Ramos (cell line): ENCODE data around the gene RAB11FIP4.

Experiments used
- in situ Hi-C: fragments of 300-500 bp; cut with MboI; formaldehyde crosslinking; loops from one replicate; pipeline ENCODE4 v1.14.3; 2022; ENCODE audit warnings: low sequenced_read_pairs; ENCODE audit not compliant: unreplicated experiment

Gene RAB11FIP4

DNA sequence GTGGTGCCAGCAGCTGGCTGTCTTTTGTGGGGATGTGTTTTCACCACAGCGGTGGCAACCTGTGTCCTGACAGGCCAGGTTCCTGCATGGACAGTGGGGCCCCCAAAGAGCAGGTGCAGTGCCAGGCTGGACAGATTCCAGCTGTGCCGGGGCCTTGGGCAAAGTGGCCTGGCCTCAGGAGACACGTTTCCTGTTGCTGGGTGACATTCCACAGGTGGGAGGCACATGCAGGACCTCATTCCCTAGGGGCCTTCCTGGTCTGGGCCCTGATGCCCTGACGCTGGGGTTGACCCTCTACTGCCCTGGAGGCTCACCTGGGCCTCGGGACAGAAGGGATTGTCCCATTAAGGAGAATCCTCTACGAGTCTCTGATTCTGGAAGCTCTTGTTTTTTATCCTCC is 182.4 kb downstream of the RAB11FIP4 start:
- in situ Hi-C loops, result no loop called here

DNA sequence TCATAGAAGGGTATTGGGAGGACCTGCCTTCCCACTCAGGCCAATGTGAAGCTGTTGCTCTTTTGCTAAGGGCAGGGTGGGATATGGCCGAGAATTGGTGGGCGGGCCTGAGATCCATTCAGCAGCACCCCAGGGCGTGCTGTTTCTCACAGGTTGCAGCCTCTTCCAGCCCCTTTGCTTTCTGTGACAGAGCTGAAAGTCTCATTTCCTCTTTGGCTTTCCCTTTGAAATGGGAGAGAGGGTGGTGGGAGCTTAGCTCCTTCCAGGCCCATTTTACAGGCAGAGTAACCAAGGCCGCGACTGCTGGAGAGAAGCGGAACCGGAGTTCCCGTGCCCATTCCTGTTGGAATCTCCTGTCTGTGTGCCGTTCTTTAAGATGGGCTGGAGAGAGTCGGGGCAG is 183.0 kb downstream of the RAB11FIP4 start:
- in situ Hi-C loops, result no loop called here

DNA sequence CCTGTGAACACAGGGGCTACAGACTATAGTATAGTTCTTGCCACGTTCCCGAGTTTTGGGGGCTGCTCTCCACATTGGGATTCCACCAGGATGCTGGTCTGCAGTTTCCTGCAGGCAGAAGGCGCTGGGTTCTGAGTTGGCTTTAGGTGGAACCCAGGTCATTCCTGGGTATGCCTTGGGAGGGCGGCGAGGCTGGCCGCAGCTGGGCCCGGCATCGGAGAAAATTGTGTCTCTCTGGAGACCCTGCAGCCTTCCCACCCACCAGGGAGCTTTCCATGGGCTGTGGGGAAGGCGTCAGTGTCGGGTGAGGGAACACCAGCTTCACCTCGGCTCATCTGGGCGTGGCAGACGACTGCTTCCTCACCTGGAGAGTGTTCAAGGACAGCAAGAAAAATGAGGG is 183.6 kb downstream of the RAB11FIP4 start:
- in situ Hi-C loops, result no loop called here

DNA sequence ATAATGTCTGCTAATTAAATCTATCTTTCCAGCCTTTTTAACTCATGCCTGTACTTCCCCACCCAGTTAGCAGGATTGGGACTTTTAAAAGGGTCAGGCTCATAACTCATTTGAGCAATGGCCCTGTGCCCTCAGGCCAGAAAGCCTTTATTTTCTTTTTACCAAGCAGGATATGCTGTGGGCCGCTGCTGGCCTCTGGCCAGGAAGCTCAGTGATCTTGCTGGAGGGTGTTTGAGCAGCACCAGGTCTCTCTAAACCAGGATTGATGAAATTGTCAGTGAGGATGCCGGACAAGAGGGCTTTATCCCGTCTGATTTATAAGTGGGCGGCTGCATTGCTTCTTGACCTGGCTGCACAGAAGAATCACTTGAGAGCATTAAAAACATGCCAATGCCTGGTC is 187.8 kb downstream of the RAB11FIP4 start:
- in situ Hi-C loops, result no loop called here

DNA sequence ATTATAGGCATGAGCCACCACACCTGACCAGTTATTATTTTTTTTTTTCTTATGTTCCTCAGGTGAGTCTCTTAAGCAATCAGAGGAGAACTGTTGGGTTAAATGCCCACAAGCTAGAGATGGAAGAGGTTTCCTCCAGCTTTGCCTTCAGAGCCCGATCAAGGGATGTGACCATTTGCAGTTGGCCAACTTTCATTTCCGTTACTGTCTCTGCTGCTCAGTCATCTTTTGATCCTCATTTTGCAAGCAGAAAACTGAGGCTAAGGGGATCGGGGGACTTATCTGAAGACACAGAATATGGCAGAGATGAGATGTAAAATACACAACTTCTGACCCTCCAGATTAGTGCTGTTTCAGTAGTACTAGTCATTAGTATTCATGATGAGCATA is 188.8 kb downstream of the RAB11FIP4 start:
- in situ Hi-C loops, result no loop called here

DNA sequence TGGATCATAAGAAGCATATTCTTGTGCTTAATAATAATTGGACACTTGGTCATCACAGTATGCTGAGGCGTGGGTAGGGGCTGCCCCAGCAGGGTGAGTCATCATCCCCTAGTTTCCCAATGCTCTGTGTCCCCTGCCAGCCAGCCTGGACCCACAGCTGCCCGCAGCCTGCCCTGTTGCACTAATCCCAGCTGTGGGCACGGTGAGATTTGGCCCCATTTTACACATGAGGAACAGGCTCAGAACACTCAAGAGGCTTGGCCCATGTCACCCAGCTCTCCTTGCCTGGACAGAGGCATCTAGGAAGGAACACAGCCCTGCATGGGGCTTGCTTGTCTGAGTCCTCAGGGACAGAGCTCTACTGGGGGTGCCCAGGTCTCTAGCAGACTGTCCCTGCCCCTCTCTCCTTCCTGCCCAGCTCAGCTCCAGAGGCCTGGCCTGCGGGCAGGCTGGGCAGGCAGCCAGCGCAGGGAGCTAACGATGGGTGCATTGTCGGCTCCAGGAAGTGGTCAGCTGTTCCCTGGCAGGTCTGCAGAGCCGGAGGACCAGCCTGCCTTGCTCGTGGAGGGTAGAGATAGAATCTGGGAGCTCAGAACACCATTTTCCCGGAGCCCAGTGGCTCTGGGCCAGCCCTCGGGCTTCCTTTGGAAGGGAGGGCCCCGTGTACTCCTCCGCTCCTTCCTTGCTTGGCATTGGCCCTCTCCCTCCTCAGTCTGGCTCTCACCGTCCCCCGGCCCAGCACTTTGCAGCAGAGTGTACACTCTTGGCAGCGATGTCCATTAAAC is 189.4 kb downstream of the RAB11FIP4 start:
- in situ Hi-C loops, result no loop called here

DNA sequence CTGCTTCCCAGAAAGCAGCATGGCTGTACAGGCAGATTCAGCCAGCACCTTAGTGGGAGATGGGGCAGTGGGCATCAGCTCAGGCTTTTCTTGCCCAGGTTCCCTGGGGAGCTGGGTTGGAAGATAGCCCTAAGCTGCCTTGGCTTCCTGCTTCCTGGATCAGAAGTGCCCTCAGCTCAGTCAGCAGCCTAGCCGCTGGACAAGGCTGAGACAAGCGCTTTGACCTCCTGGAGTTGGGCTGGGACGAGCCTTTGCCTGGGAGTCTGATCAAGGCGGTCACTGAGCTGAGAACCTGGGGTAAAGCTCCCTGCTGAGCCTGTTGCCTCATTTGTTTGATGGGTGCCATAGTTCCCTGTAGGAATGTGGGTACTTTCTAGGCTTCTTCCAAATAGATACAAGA is 190.0 kb downstream of the RAB11FIP4 start:
- in situ Hi-C loops, result no loop called here

DNA sequence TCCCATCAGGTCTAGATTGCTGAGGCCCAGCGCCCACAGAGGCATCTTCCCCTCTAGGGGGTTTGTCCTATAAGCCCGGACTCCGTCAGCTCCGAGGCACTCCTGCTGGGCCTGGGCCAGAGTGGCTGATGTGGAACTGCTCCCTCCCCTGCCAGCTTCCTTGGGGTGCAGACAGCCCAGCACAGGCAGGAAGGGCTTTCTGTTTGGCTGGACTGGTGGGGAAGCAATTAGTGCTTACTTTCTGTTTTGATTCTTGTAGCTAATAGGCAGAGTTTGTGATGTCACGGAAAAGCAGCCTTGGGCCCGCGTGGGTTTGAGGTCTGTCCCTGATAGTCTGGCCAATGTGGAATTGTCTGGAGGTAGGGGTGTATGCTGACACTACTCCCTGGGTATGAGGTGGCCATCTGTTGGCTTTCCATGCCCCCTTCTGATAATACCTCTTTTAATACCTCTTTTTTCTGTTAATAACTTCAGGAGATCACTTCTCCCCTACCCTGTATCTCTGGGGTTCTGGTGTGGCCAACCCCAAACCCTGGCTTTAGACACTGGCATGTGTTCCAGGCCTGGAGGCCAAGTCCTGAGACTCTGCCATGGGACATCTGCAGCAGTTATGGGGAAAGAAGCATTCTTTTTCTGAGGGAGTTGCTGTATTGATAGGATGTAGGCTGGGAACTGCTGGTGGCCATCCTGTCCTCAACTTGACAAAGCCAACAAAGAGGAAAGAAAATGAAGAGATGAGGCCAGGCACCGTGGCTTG is 190.9 kb downstream of the RAB11FIP4 start:
- in situ Hi-C loops, result no loop called here

DNA sequence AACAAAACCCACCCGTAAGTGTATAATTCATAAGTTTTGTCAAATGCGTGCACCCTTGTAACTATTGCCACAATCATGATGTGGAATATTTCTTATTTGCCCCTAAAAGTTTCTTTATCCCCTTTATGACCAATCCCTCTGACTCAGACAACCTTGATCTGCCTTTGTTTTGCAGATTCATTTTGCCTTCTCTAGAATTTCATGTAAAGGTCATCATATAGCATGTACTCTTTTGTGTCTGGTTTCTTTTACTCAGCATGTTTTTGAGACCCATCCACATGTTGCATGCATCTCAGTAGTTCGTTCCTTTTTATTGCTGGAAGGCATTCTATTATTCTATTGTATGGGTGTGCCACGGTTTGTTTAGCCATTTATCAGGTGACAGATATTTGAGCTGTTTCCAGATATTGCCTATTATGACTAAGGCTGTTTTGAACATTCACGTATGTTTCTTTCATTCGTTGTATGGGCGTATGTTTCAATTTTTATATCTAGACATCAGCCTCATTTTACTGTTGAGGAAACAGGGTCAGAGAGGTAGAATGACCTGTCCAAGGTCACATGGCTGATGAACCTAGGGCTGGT is 192.4 kb downstream of the RAB11FIP4 start:
- in situ Hi-C loops, result no loop called here

DNA sequence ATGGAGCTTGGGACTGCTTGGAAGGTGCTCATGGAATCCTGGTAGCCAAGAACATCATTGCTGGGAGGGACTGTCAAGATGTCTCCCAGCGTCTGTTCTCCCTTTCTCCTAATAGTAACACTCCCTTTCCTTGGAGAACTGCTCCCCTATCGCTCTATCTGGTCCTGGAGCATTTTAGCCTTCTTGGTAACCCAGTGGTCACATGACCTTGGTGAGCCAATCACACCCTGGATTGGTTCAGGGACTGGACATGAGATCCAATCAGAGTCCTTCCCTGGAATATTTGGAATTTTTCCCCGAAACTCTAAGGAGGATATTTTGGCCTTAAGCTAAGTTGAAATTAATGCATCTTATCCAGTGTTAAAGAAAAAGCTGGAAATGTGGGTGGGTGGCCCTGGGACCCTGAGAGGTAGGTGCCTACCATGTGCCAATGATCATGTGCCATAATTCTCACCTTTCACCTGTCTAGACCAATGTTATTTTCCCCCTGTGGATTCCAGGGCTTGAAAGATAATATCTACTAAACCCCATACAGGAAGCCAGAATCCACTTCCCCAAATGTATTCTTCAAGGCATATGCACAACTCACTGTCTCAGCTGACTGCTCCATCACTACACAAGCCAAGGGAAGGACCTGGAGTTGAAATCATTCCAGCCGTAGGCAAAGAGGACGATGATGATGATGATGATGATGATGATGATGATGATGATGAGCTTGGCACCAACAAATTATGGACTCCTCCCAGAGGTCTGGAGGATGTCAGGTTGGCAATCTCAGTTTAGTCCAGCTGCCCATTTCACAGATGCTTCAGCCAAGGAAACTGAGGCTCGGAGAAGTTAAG is 193.2 kb downstream of the RAB11FIP4 start:
- in situ Hi-C loops, result no loop called here

DNA sequence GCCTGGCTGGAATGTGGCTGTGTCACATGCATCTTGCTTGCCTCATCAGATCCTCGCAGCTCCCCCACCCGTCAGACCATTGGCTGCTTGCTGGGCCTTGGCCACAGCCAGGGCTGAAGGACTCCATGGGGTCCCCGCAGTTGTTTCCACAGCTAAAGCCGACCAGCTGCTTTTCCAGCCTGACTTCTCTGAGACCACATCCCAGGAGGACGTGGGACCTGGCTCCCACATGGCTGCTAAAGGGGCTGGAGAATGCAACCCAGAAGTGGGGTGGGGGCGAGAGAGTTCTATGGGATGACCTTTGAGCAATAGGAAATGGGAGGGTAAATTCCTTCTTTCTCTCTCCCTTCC is 193.8 kb downstream of the RAB11FIP4 start:
- in situ Hi-C loops, result no loop called here

DNA sequence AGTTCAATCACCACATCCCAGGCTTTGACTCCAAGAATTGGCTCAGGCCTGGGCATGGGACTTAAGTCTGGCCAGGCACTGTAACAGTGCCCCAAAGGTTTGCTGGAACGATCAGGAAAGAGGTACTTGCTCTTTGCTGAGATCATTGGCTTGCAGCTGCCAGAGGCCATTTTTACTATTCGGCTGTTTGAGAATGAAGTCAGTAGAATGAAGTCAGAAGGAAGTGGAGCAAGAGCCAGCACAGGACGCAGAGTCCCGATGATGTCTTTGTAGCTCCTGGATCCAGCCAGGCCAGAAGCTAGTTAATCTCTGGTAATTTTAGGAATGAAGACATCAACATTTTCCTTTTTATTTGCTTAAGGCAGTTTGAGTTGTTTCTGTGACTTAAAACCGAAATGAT is 195.5 kb downstream of the RAB11FIP4 start:
- in situ Hi-C loops, result no loop called here

DNA sequence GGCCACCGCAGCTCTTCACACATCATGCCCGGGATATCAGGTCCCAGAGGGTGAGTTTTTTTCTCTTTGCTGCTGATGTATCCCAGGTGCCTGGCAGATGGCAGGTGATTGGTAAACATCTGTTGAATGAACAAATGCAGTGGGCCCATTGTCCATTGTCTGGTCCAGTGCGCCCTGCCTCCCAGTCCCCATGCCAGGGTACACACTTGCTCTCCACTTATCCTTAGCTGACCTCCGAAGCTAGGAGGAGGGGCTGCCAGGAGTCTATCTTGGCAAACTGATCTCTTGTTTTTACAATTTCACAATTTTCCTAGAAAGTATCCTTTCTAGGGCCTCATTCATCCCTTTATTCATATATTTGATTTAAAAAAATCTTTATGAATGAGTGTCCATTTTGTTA is 196.0 kb downstream of the RAB11FIP4 start:
- in situ Hi-C loops, result no loop called here
